Activated CD4-positive, alpha-beta memory T cell treated with anti-CD3 and anti-CD28 coated beads for 36 hours (primary cell): ENCODE data around the gene OR2D2. TPM values are rescaled to one million over a fixed set of nuclear protein-coding genes. Genes with fewer than 3 reads are reported as not detected.

Experiments used
- total RNA-seq, 2 experiments: library from RNA; stranded (reverse); gene quantifications; one replicate each; pipeline ENCODE4 v1.2.3, GENCODE V29; 2021

OR2D2 gene
- total RNA-seq, 2 experiments from 2014 or later, result not detected

Other genes with a start within 250 kb of the OR2D2 start
- gene DCHS1, start 236.7 kb downstream of the OR2D2 start, total RNA-seq, result under 1 TPM; 0.80 to 0.90 TPM
- 100 to 1,000 TPM in 1 of 2 experiments, 10 to 100 TPM in 1; 98.5 to 102 TPM for gene MRPL17, start 209.2 kb downstream of the OR2D2 start, total RNA-seq
- gene OR2AG2, start 120.5 kb downstream of the OR2D2 start, total RNA-seq, result not detected
- not detected for gene OR2AG1, start 109.5 kb downstream of the OR2D2 start, total RNA-seq
- not detected for gene OR6A2, start 92.8 kb downstream of the OR2D2 start, total RNA-seq
- not detected for gene OR10A5, start 46.8 kb downstream of the OR2D2 start, total RNA-seq
- not detected for gene OR10A2, start 29.4 kb downstream of the OR2D2 start, total RNA-seq
- gene OR10A4, start 15.9 kb downstream of the OR2D2 start, total RNA-seq, result not detected
- not detected for gene OR2D3, start 28.5 kb upstream of the OR2D2 start, total RNA-seq
- under 1 TPM; 0.57 to 0.68 TPM for gene ZNF215, start 33.9 kb upstream of the OR2D2 start, total RNA-seq
- not detected for gene ZNF214, start 127.8 kb upstream of the OR2D2 start, total RNA-seq
- under 1 TPM in 1 of 2 experiments, not detected in 1; 0.07 TPM for gene NLRP14, start 128.0 kb upstream of the OR2D2 start, total RNA-seq
- gene RBMXL2, start 196.5 kb upstream of the OR2D2 start, total RNA-seq, result not detected